ENCODE measurements around the gene NCAM2. TPM values are rescaled to one million over a fixed set of nuclear protein-coding genes. Genes with fewer than 3 reads are reported as not detected.

NCAM2 gene
- total and polyA plus RNA-seq, 11 donors: 0.19 to 4.3 (median 2.9) TPM

GRCh38 chr21:21074305-21074704 is 76.1 kb downstream of the NCAM2 start:
- intact Hi-C loops (cut with DNase I): no loop called here
- TF ChIP-seq CTCF (IDR thresholded peaks at IDR 0.05) (no peak), POLR2A (IDR thresholded peaks at IDR 0.05) (no peak)
- DNase-seq (no peak), ATAC-seq (no peak)
- no peaks in the 10 kb centered on the region for H3K27me3 ChIP-seq
- H3K27ac ChIP-seq: no peak overlapping the region
- no peaks in the 10 kb centered on the region for H3K4me1 ChIP-seq
- H3K9me3 ChIP-seq: no peaks in the 10 kb centered on the region
- no peak overlapping the region for H3K4me3 ChIP-seq
- WGBS, 4 donors: 72 to 82% (median 79%) methylated on average over 3 of the region's 3 CpGs
- no peaks in the 10 kb centered on the region for H3K36me3 ChIP-seq

GRCh38 chr21:21076051-21076450 is 77.8 kb downstream of the NCAM2 start:
- Histone ChIP-seq H3K27ac (no peak overlapping the region), H3K4me3 (no peak overlapping the region), H3K36me3 (no peaks in the 10 kb centered on the region), H3K9me3 (no peaks in the 10 kb centered on the region), H3K4me1 (no peaks in the 10 kb centered on the region), H3K27me3 (no peaks in the 10 kb centered on the region)
- TF ChIP-seq POLR2A (IDR thresholded peaks at IDR 0.05): no peak
- no peak for TF ChIP-seq CTCF (IDR thresholded peaks at IDR 0.05)
- no peak for ATAC-seq
- DNase-seq: no peak
- intact Hi-C loops (cut with DNase I): no loop called here
- 76 to 89% (median 86%) methylated on average over 2 of the region's 2 CpGs for WGBS, 4 donors

- no peaks in the 10 kb centered on the region for H3K27me3 ChIP-seq
- ATAC-seq: no peak
Observed at GRCh38 chr21:21076491-21076890, 78.3 kb downstream of the NCAM2 start.

GRCh38 chr21:21079646-21080045 is 81.4 kb downstream of the NCAM2 start:
- Histone ChIP-seq H3K9me3 (no peaks in the 10 kb centered on the region), H3K27me3 (no peaks in the 10 kb centered on the region), H3K4me3 (no peak overlapping the region), H3K4me1 (no peaks in the 10 kb centered on the region), H3K27ac (no peak overlapping the region), H3K36me3 (no peaks in the 10 kb centered on the region)
- TF ChIP-seq POLR2A (IDR thresholded peaks at IDR 0.05) (no peak), CTCF (IDR thresholded peaks at IDR 0.05) (no peak)
- intact Hi-C loops (cut with DNase I): no loop called here
- ATAC-seq (no peak), DNase-seq (no peak)

More at GRCh38 chr21:21076491-21076890, 78.3 kb downstream of the NCAM2 start:
- Histone ChIP-seq H3K4me3 (no peak overlapping the region), H3K9me3 (no peaks in the 10 kb centered on the region), H3K4me1 (no peaks in the 10 kb centered on the region), H3K27ac (no peak overlapping the region), H3K36me3 (no peaks in the 10 kb centered on the region)
- no peak for TF ChIP-seq POLR2A (IDR thresholded peaks at IDR 0.05)
- no peak for TF ChIP-seq CTCF (IDR thresholded peaks at IDR 0.05)
- intact Hi-C loops (cut with DNase I): no loop called here
- DNase-seq: no peak
- WGBS, 4 donors: 61 to 64% (median 63%) methylated on average over 4 of the region's 4 CpGs

All from heart left ventricle (tissue), 16 donors.